ENCODE results near the gene TLCD1.

The TLCD1 gene

GRCh38 chr17:28750178-28751047, 24.4 kb upstream of the TLCD1 start:
- no peaks in the 10 kb centered on the region for H3F3A ChIP-seq (ENCODE audit: low read depth)
- TF ChIP-seq CTCF (conservative IDR thresholded peaks at IDR 0.05; ENCODE audit: low read length) (peak; percentile 99), EZH2phosphoT487 (IDR thresholded peaks at IDR 0.05; ENCODE audit: borderline replicate concordance) (no peak)
- H3K4me3 ChIP-seq (ENCODE audit: low read length, poor library complexity, severe bottlenecking): no peak overlapping the region
- H3K36me3 ChIP-seq (ENCODE audit: insufficient read depth, low read length): peaks cover 25% of the 10 kb centered on the region; the same call in 1 of the 2 replicates
- H3K9me3 ChIP-seq (ENCODE audit: insufficient read depth, low read depth, low read length): no peaks in the 10 kb centered on the region
- peak overlapping the region; percentile 3 for H3K4me2 ChIP-seq (ENCODE audit: low read depth, low read length, poor library complexity, severe bottlenecking)
- H3K27me3 ChIP-seq (ENCODE audit: insufficient read depth, low read length, poor library complexity, severe bottlenecking): no peaks in the 10 kb centered on the region
- H3K4me1 ChIP-seq (ENCODE audit: insufficient read depth, low read length, poor library complexity, severe bottlenecking): peaks cover 21% of the 10 kb centered on the region
- no peak overlapping the region for H2AFZ ChIP-seq (ENCODE audit: low read length)
- no peaks in the 10 kb centered on the region for H3K9me2 ChIP-seq (replicated peaks; ENCODE audit: low read depth, low read length)
- peaks cover 29% of the 10 kb centered on the region for H3K79me2 ChIP-seq (ENCODE audit: insufficient read depth, low read length)
- H3K9ac ChIP-seq (ENCODE audit: low read depth, low read length, poor library complexity, severe bottlenecking): no peak overlapping the region
- H4K20me1 ChIP-seq (ENCODE audit: insufficient read depth, low read length, poor library complexity, severe bottlenecking): peaks cover 37% of the 10 kb centered on the region

- Histone ChIP-seq H2AFZ (ENCODE audit: low read length) (no peak overlapping the region), H3K4me1 (ENCODE audit: insufficient read depth, low read length, poor library complexity, severe bottlenecking) (peaks cover 24% of the 10 kb centered on the region), H3K9ac (ENCODE audit: low read depth, low read length, poor library complexity, severe bottlenecking) (no peak overlapping the region), H3K36me3 (ENCODE audit: insufficient read depth, low read length) (peaks cover 25% of the 10 kb centered on the region; the same call in 1 of the 2 replicates), H3K79me2 (ENCODE audit: insufficient read depth, low read length) (peaks cover 37% of the 10 kb centered on the region), H3F3A (ENCODE audit: low read depth) (no peaks in the 10 kb centered on the region), H3K27me3 (ENCODE audit: insufficient read depth, low read length, poor library complexity, severe bottlenecking) (no peaks in the 10 kb centered on the region), H3K9me2 (replicated peaks; ENCODE audit: low read depth, low read length) (no peaks in the 10 kb centered on the region), H4K20me1 (ENCODE audit: insufficient read depth, low read length, poor library complexity, severe bottlenecking) (peaks cover 40% of the 10 kb centered on the region), H3K4me2 (ENCODE audit: low read depth, low read length, poor library complexity, severe bottlenecking) (no peak overlapping the region), H3K4me3 (ENCODE audit: low read length, poor library complexity, severe bottlenecking) (no peak overlapping the region), H3K9me3 (ENCODE audit: insufficient read depth, low read depth, low read length) (no peaks in the 10 kb centered on the region)
- TF ChIP-seq CTCF (conservative IDR thresholded peaks at IDR 0.05; ENCODE audit: low read length) (no peak), EZH2phosphoT487 (IDR thresholded peaks at IDR 0.05; ENCODE audit: borderline replicate concordance) (no peak)
Measured at GRCh38 chr17:28749516-28750177, 23.6 kb upstream of the TLCD1 start.

DNA sequence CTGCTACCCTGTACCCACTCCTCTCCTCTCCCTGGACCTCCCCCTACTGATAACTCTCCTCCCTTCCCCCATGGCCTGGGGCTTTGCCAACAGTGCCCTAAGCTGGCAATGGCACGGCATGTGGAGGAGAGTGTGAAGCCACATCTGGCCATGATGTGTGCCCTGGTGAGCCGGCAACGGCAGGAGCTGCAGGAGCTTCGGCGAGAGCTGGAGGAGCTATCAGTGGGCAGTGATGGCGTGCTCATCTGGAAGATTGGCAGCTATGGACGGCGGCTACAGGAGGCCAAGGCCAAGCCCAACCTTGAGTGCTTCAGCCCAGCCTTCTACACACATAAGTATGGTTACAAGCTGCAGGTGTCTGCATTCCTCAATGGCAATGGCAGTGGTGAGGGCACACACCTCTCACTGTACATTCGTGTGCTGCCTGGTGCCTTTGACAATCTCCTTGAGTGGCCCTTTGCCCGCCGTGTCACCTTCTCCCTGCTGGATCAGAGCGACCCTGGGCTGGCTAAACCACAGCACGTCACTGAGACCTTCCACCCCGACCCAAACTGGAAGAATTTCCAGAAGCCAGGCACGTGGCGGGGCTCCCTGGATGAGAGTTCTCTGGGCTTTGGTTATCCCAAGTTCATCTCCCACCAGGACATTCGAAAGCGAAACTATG, 23.0 kb upstream of the TLCD1 start:
- peaks cover 25% of the 10 kb centered on the region; the same call in 1 of the 2 replicates for H3K36me3 ChIP-seq (ENCODE audit: insufficient read depth, low read length)
- no peaks in the 10 kb centered on the region for H3K9me3 ChIP-seq (ENCODE audit: insufficient read depth, low read depth, low read length)
- H4K20me1 ChIP-seq (ENCODE audit: insufficient read depth, low read length, poor library complexity, severe bottlenecking): peaks cover 40% of the 10 kb centered on the region

More for the DNA sequence above, 23.0 kb upstream of the TLCD1 start:
- Histone ChIP-seq H3K9me2 (replicated peaks; ENCODE audit: low read depth, low read length) (no peaks in the 10 kb centered on the region), H3K4me2 (ENCODE audit: low read depth, low read length, poor library complexity, severe bottlenecking) (no peak overlapping the region), H3K4me1 (ENCODE audit: insufficient read depth, low read length, poor library complexity, severe bottlenecking) (peaks cover 24% of the 10 kb centered on the region), H2AFZ (ENCODE audit: low read length) (no peak overlapping the region), H3K9ac (ENCODE audit: low read depth, low read length, poor library complexity, severe bottlenecking) (no peak overlapping the region), H3K27me3 (ENCODE audit: insufficient read depth, low read length, poor library complexity, severe bottlenecking) (no peaks in the 10 kb centered on the region), H3F3A (ENCODE audit: low read depth) (no peaks in the 10 kb centered on the region), H3K4me3 (ENCODE audit: low read length, poor library complexity, severe bottlenecking) (no peak overlapping the region), H3K79me2 (ENCODE audit: insufficient read depth, low read length) (peaks cover 43% of the 10 kb centered on the region)
- TF ChIP-seq CTCF (conservative IDR thresholded peaks at IDR 0.05; ENCODE audit: low read length): no peak
- no peak for TF ChIP-seq EZH2phosphoT487 (IDR thresholded peaks at IDR 0.05; ENCODE audit: borderline replicate concordance)

Measured in Loucy (cell line).